ENCODE results near the gene DPEP2. TPM values are rescaled to one million over a fixed set of nuclear protein-coding genes. Genes with fewer than 3 reads are reported as not detected.
A peak's percentile ranks its signal among the peaks of the same experiment; 100 is the strongest.
"Not testable (repeated sequence)": the region's sequence is repeated elsewhere in the genome, so short reads cannot be mapped to it uniquely, and the experiment has no call there.

The DPEP2 gene
- total RNA-seq, 6 experiments from 2014 or later = 0.93 to 2.3 (median 1.6) TPM

- Histone ChIP-seq H3K4me3 (peak overlapping the region in 1 of 3 donors; percentile 19), H3K36me3 (no peaks in the 10 kb centered on the region), H3K4me1 (no peaks in the 10 kb centered on the region), H3K27ac (peak overlapping the region; percentile 40 to 69 (median 67)), H3K9me3 (no peaks in the 10 kb centered on the region), H3K27me3 (no peaks in the 10 kb centered on the region)
- ATAC-seq = peak; percentile 57 to 70 (median 66)
- DNase-seq = no peak
- TF ChIP-seq POLR2A (IDR thresholded peaks at IDR 0.05) = no peak
- no peak for TF ChIP-seq CTCF (IDR thresholded peaks at IDR 0.05)
- WGBS (ENCODE audit: insufficient coverage, low coverage, low lambda C conversion rate, missing lambda C conversion rate) = 27% methylated on average over 3 of the region's 3 CpGs
- intact Hi-C loops (cut with DNase I) = no loop called here
Measured at GRCh38 chr16:68000450-68000849, 1.2 kb upstream of the DPEP2 start.

GRCh38 chr16:67999985-68000384 is 701 bp upstream of the DPEP2 start:
- WGBS (ENCODE audit: insufficient coverage, low coverage, low lambda C conversion rate, missing lambda C conversion rate) = no CpG with 5 or more reads among the region's 2 CpGs
- H3K4me1 ChIP-seq = no peaks in the 10 kb centered on the region
- DNase-seq = no peak
- TF ChIP-seq POLR2A (IDR thresholded peaks at IDR 0.05) (no peak), CTCF (IDR thresholded peaks at IDR 0.05) (no peak)
- no peaks in the 10 kb centered on the region for H3K27me3 ChIP-seq
- intact Hi-C loops (cut with DNase I) = no loop called here
- peak overlapping the region; percentile 26 to 69 (median 67) for H3K27ac ChIP-seq
- H3K4me3 ChIP-seq = peak overlapping the region in 1 of 3 donors; percentile 19
- ATAC-seq = peak; percentile 54 to 67 (median 61)
- no peaks in the 10 kb centered on the region for H3K36me3 ChIP-seq
- no peaks in the 10 kb centered on the region for H3K9me3 ChIP-seq

GRCh38 chr16:67998231-67998778 is 979 bp downstream of the DPEP2 start:
- H3K27ac ChIP-seq; H3K27me3 ChIP-seq; DNase-seq; H3K9me3 ChIP-seq; H3K4me3 ChIP-seq; intact Hi-C loops (cut with DNase I); H3K4me1 ChIP-seq; ATAC-seq; H3K36me3 ChIP-seq: not testable (repeated sequence)
- 97% methylated on average over 6 of the region's 36 CpGs for WGBS (ENCODE audit: insufficient coverage, low coverage, low lambda C conversion rate, missing lambda C conversion rate)

GRCh38 chr16:67996666-67997065 is 2.6 kb downstream of the DPEP2 start:
- Histone ChIP-seq H3K4me3 (no peak overlapping the region), H3K27ac (no peak overlapping the region), H3K36me3 (no peaks in the 10 kb centered on the region), H3K9me3 (no peaks in the 10 kb centered on the region), H3K27me3 (no peaks in the 10 kb centered on the region), H3K4me1 (peaks cover 0 to 7% (median 0%) of the 10 kb centered on the region in 4 donors)
- 87% methylated on average over 4 of the region's 5 CpGs for WGBS (ENCODE audit: insufficient coverage, low coverage, low lambda C conversion rate, missing lambda C conversion rate)
- no peak for TF ChIP-seq CTCF (IDR thresholded peaks at IDR 0.05)
- TF ChIP-seq POLR2A (IDR thresholded peaks at IDR 0.05) = no peak
- intact Hi-C loops (cut with DNase I) = no loop called here
- ATAC-seq = no peak
- DNase-seq = no peak

GRCh38 chr16:67995423-67995822 is 3.9 kb downstream of the DPEP2 start:
- Histone ChIP-seq H3K36me3 (no peaks in the 10 kb centered on the region), H3K27ac (no peak overlapping the region), H3K27me3 (no peaks in the 10 kb centered on the region), H3K4me1 (peaks cover 0 to 7% (median 0%) of the 10 kb centered on the region in 4 donors), H3K4me3 (no peak overlapping the region), H3K9me3 (no peaks in the 10 kb centered on the region)
- TF ChIP-seq POLR2A (IDR thresholded peaks at IDR 0.05) (no peak), CTCF (IDR thresholded peaks at IDR 0.05) (no peak)
- ATAC-seq = no peak
- intact Hi-C loops (cut with DNase I) = no loop called here
- WGBS (ENCODE audit: insufficient coverage, low coverage, low lambda C conversion rate, missing lambda C conversion rate) = 67% methylated on average over 4 of the region's 5 CpGs
- DNase-seq = no peak

- no CpG with 5 or more reads among the region's 6 CpGs for WGBS (ENCODE audit: insufficient coverage, low coverage, low lambda C conversion rate, missing lambda C conversion rate)
- peak; percentile 3 to 29 (median 17) for ATAC-seq
- H3K27me3 ChIP-seq; intact Hi-C loops (cut with DNase I); H3K9me3 ChIP-seq; DNase-seq; H3K4me1 ChIP-seq; H3K36me3 ChIP-seq; H3K4me3 ChIP-seq: not testable (repeated sequence)
- H3K27ac ChIP-seq = peak overlapping the region; percentile 55 to 75 (median 63)
Measured at GRCh38 chr16:67994040-67994408, 5.3 kb downstream of the DPEP2 start.
